Heart right ventricle (tissue), 16 donors: ENCODE measurements around the gene SLC34A2. TPM values are rescaled to one million over a fixed set of nuclear protein-coding genes. Genes with fewer than 3 reads are reported as not detected.

Source experiments
- ATAC-seq, 8 donors: fragments of 200-7000 bp; cut with Tn5 transposase; one replicate each; pipeline ENCODE4 v1.9.1; 2020; ENCODE audit warnings: mild to moderate bottlenecking in 8 of 8, moderate library complexity in 8 of 8, moderate number of reproducible peaks in 1 of 8
- DNase-seq, 2 donors: peaks; one replicate each; pipeline ENCODE4 v3.0.0-alpha.2; 2020
- H3K27ac ChIP-seq, 10 donors: fragments of 200-600 bp; sonication (generic) in 2 of 10; one replicate each; pipeline versions ENCODE4 v1.5.0 to v1.8.0; 2020 to 2022; ENCODE audit warnings: mild to moderate bottlenecking in 3 of 10
- H3K27me3 ChIP-seq, 7 donors: fragments of 200-600 bp; one replicate each; pipeline ENCODE4 v1.8.0; 2021 to 2022; ENCODE audit warnings: mild to moderate bottlenecking in 2 of 7
- H3K36me3 ChIP-seq, 9 donors: fragments of 200-600 bp; sonication (generic) in 1 of 9; one replicate each; pipeline versions ENCODE4 v1.5.0 to v1.8.0; 2020 to 2022; ENCODE audit warnings: mild to moderate bottlenecking in 2 of 9
- H3K4me1 ChIP-seq, 9 donors: fragments of 200-600 bp; sonication (generic) in 1 of 9; one replicate each; pipeline versions ENCODE4 v1.5.0 to v1.8.0; 2020 to 2022; ENCODE audit warnings: mild to moderate bottlenecking in 4 of 9
- H3K4me3 ChIP-seq, 10 donors: fragments of 200-600 bp; sonication (generic) in 2 of 10; one replicate each; pipeline versions ENCODE4 v1.5.0 to v1.8.0; 2020 to 2022; ENCODE audit warnings: mild to moderate bottlenecking in 7 of 10, moderate library complexity in 2 of 10
- H3K9me3 ChIP-seq, 11 donors: fragments of 200-600 bp in 10 of 11; sonication (generic) in 2 of 11; one replicate each; pipeline versions ENCODE4 v1.5.0 to v1.8.0; 2013 to 2022; ENCODE audit warnings: mild to moderate bottlenecking in 2 of 11, control low read depth in 1 of 11, moderate library complexity in 1 of 11
- CTCF ChIP-seq, 9 donors: fragments of 200-600 bp; sonication (generic) in 2 of 9; IDR thresholded peaks; one replicate each; pipeline versions ENCODE4 v1.5.0 to v1.8.0; 2021 to 2022; ENCODE audit warnings: antibody characterized with exemption in 9 of 9, mild to moderate bottlenecking in 5 of 9, moderate library complexity in 1 of 9
- WGBS, 2 donors: extraction: QIAGEN DNeasy Blood & Tissue Kit; methylation state at CpG; one replicate each; pipeline ENCODE4 v1.1.7; 2013; ENCODE audit warnings: inconsistent platforms in 1 of 2; 5-methylcytosine and 5-hydroxymethylcytosine counted together
- intact Hi-C, 10 donors: fragments of 100-400 bp; cut with DNase I; formaldehyde crosslinking; loops; one replicate each; pipeline versions ENCODE4 v1.11.1 to v1.14.2; 2022
- polyA plus RNA-seq, 2 donors: library from polyadenylated mRNA; stranded (reverse); fragments of 200-250 nt; gene quantifications; one replicate each; pipeline ENCODE4 v1.2.3, GENCODE V29; 2013
- total RNA-seq, 10 donors: library from RNA; stranded (reverse); fragmentation: NEBNext Ultra II Directional in 3 of 10; extraction: Animal tissue kit (Norgen Biotek cat#: 25700) in 3 of 10; gene quantifications; one replicate each; pipeline versions ENCODE4 v1.2.1 to v1.2.4, GENCODE V29; 2021 to 2023
- donor health status: Arrhythmogenic right ventricular cardiomyopathy.
- donor health status: ischemic (EF 13 %, LVEDD 7.1; RV severe dilation, severe dysfunction).
- donor health status: healthy with polysubstance abuse.
- donor health status: DM: no; HTN: yes; CAD: no.
- donor health status: DM: no; HTN: no; CAD: no.
- donor health status: ischemic (EF 25% LVEDD 6.9; RV normal size, moderate dysfunction).
- donor health status: ischemic (EF 25% LVEDD 5.7; RV mildly dilated, moderate dysfunction).
- donor health status: healthy.
- donor health status: DM: yes; HTN: yes; CAD: no.
- donor health status: Ischemic cardiomyopathy.
- donor health status: ischemic (EF 35%, LVEDD 5.7; RV mildly dilated, moderate dysfunction).
- donor health status: nonischemic (EF 11% LVEDD 7.7; RV severe dilation, severe dysfunction).
- donor health status: DM: yes; HTN: yes; CAD: no.
- donor health status: PGD.
- donor health status: ischemic (EF 29% LVEDD 5.4; RV normal size, mild dysfunction).
- donor health status: nonischemic (EF 23%, LVEDD 6.1; RV moderate dilation, normal function).

The SLC34A2 gene
- total and polyA plus RNA-seq, 12 donors, result 0.12 to 0.40 (median 0.17) TPM; not detected in 9

- WGBS, 2 donors, result 78 to 92% methylated on average over 4 of the region's 4 CpGs
- intact Hi-C loops, result no loop called here
- TF ChIP-seq CTCF (IDR thresholded peaks at IDR 0.05), result no peak
- DNase-seq, result no peak
- H3K27ac ChIP-seq, result no peak overlapping the region
- H3K9me3 ChIP-seq, result no peaks in the 10 kb centered on the region
- no peaks in the 10 kb centered on the region for H3K4me1 ChIP-seq
- H3K27me3 ChIP-seq, result no peaks in the 10 kb centered on the region
- no peaks in the 10 kb centered on the region for H3K36me3 ChIP-seq
- H3K4me3 ChIP-seq, result no peak overlapping the region
- no peak for ATAC-seq
Measured at GRCh38 chr4:25638221-25638601, 17.4 kb upstream of the SLC34A2 start.

- no peak overlapping the region for H3K4me3 ChIP-seq
- intact Hi-C loops, result no loop called here
- ATAC-seq, result no peak
Measured at GRCh38 chr4:25638806-25639205, 16.8 kb upstream of the SLC34A2 start.

GRCh38 chr4:25650311-25650710, 5.3 kb upstream of the SLC34A2 start:
- ATAC-seq, result no peak
- peaks cover 0 to 36% (median 17%) of the 10 kb centered on the region in 7 donors for H3K27me3 ChIP-seq
- no peaks in the 10 kb centered on the region for H3K36me3 ChIP-seq
- 86 to 88% methylated on average over 6 of the region's 6 CpGs for WGBS, 2 donors
- H3K9me3 ChIP-seq, result no peaks in the 10 kb centered on the region
- TF ChIP-seq CTCF (IDR thresholded peaks at IDR 0.05), result no peak
- DNase-seq, result no peak
- H3K4me1 ChIP-seq, result peaks cover 0 to 3% (median 0%) of the 10 kb centered on the region in 9 donors
- intact Hi-C loops, result no loop called here
- H3K27ac ChIP-seq, result no peak overlapping the region
- no peak overlapping the region for H3K4me3 ChIP-seq

More at GRCh38 chr4:25638806-25639205, 16.8 kb upstream of the SLC34A2 start:
- no peaks in the 10 kb centered on the region for H3K36me3 ChIP-seq
- no peaks in the 10 kb centered on the region for H3K4me1 ChIP-seq
- no peaks in the 10 kb centered on the region for H3K27me3 ChIP-seq
- DNase-seq, result no peak
- WGBS, 2 donors, result 35 to 39% methylated on average over 4 of the region's 4 CpGs
- TF ChIP-seq CTCF (IDR thresholded peaks at IDR 0.05), result no peak
- no peaks in the 10 kb centered on the region for H3K9me3 ChIP-seq
- H3K27ac ChIP-seq, result no peak overlapping the region

- no peaks in the 10 kb centered on the region for H3K36me3 ChIP-seq
- WGBS, 2 donors, result 74 to 75% methylated on average over 5 of the region's 5 CpGs
- peaks cover 0 to 7% (median 5%) of the 10 kb centered on the region in 9 donors for H3K4me1 ChIP-seq
- ATAC-seq (no peak), DNase-seq (no peak)
- H3K9me3 ChIP-seq, result no peaks in the 10 kb centered on the region
- H3K27ac ChIP-seq, result no peak overlapping the region
- peaks cover 0 to 49% (median 30%) of the 10 kb centered on the region in 7 donors for H3K27me3 ChIP-seq
- TF ChIP-seq CTCF (IDR thresholded peaks at IDR 0.05), result no peak
- no peak overlapping the region for H3K4me3 ChIP-seq
- intact Hi-C loops, result no loop called here
Measured at GRCh38 chr4:25651682-25652081, 4.0 kb upstream of the SLC34A2 start.
